Upper lobe of right lung (tissue), 1 donor: ENCODE measurements around the gene PRR5L. TPM values are rescaled to one million over a fixed set of nuclear protein-coding genes. Genes with fewer than 3 reads are reported as not detected.

Experiments
- ATAC-seq: fragments of 200-7000 bp; cut with Tn5 transposase; one replicate; pipeline ENCODE4 v1.9.1; 2020; ENCODE audit warnings: mild to moderate bottlenecking, moderate library complexity
- DNase-seq: peaks from one replicate; pipeline ENCODE4 v3.0.0-alpha.2; 2020
- H3K27ac ChIP-seq: fragments of 200-600 bp; one replicate; pipeline ENCODE4 v1.8.0; 2022
- H3K27me3 ChIP-seq: fragments of 200-600 bp; one replicate; pipeline ENCODE4 v1.8.0; 2022; ENCODE audit warnings: mild to moderate bottlenecking
- H3K36me3 ChIP-seq: fragments of 200-600 bp; one replicate; pipeline ENCODE4 v1.8.0; 2022
- H3K4me1 ChIP-seq: fragments of 200-600 bp; one replicate; pipeline ENCODE4 v1.8.0; 2022
- H3K4me3 ChIP-seq: fragments of 200-600 bp; one replicate; pipeline ENCODE4 v1.8.0; 2022; ENCODE audit warnings: mild to moderate bottlenecking
- H3K9me3 ChIP-seq: fragments of 200-600 bp; one replicate; pipeline ENCODE4 v1.8.0; 2022
- CTCF ChIP-seq: fragments of 200-600 bp; IDR thresholded peaks from one replicate; pipeline ENCODE4 v1.8.0; 2022; ENCODE audit warnings: antibody characterized with exemption
- intact Hi-C: fragments of 100-400 bp; cut with DNase I; formaldehyde crosslinking; loops from one replicate; pipeline ENCODE4 v1.11.0; 2022
- total RNA-seq: library from RNA; stranded (reverse); fragmentation: NEBNext Ultra II Directional; extraction: Animal tissue kit (Norgen Biotek cat#: 25700); gene quantifications from one replicate; pipeline ENCODE4 v1.2.1, GENCODE V29; 2021
- donor health status: DM: no; HTN: yes; CAD: no; lungs with severe emphysema.

PRR5L gene
- total RNA-seq, 1 donor from 2014 or later, result 24.5 TPM

- intact Hi-C loops, result no loop called here
- Histone ChIP-seq H3K27me3 (no peaks in the 10 kb centered on the region), H3K4me1 (peaks cover 10% of the 10 kb centered on the region), H3K4me3 (no peak overlapping the region), H3K27ac (peak overlapping the region; percentile 40), H3K9me3 (no peaks in the 10 kb centered on the region), H3K36me3 (no peaks in the 10 kb centered on the region)
- TF ChIP-seq CTCF, result no peak
- DNase-seq (no peak), ATAC-seq (no peak)
Measured at GRCh38 chr11:36419791-36420424, 123.8 kb downstream of the PRR5L start.

GRCh38 chr11:36421546-36422155, 125.6 kb downstream of the PRR5L start:
- no peak for ATAC-seq

GRCh38 chr11:36425561-36426081, 129.5 kb downstream of the PRR5L start:
- intact Hi-C loops, result no loop called here
- ATAC-seq (peak; percentile 64), DNase-seq (no peak)
- no peaks in the 10 kb centered on the region for H3K36me3 ChIP-seq
- H3K4me1 ChIP-seq, result peaks cover 26% of the 10 kb centered on the region
- no peak overlapping the region for H3K4me3 ChIP-seq
- no peak for TF ChIP-seq CTCF
- H3K27me3 ChIP-seq, result no peaks in the 10 kb centered on the region
- peak overlapping the region; percentile 31 for H3K27ac ChIP-seq
- no peaks in the 10 kb centered on the region for H3K9me3 ChIP-seq

More at GRCh38 chr11:36421546-36422155, 125.6 kb downstream of the PRR5L start:
- intact Hi-C loops, result no loop called here
- Histone ChIP-seq H3K9me3 (no peaks in the 10 kb centered on the region), H3K36me3 (no peaks in the 10 kb centered on the region), H3K27me3 (no peaks in the 10 kb centered on the region), H3K27ac (peak overlapping the region; percentile 43), H3K4me3 (no peak overlapping the region), H3K4me1 (peaks cover 25% of the 10 kb centered on the region)
- no peak for TF ChIP-seq CTCF
- DNase-seq, result no peak

GRCh38 chr11:36426226-36426848, 130.2 kb downstream of the PRR5L start:
- peak overlapping the region; percentile 31 for H3K27ac ChIP-seq
- DNase-seq, result no peak
- no peak for TF ChIP-seq CTCF

GRCh38 chr11:36427079-36427478, 131.0 kb downstream of the PRR5L start:
- Histone ChIP-seq H3K9me3 (no peaks in the 10 kb centered on the region), H3K27me3 (no peaks in the 10 kb centered on the region), H3K4me3 (no peak overlapping the region), H3K27ac (peak overlapping the region; percentile 31), H3K36me3 (no peaks in the 10 kb centered on the region), H3K4me1 (peaks cover 16% of the 10 kb centered on the region)
- no peak for TF ChIP-seq CTCF
- ATAC-seq (peak; percentile 14), DNase-seq (no peak)
- intact Hi-C loops, result no loop called here

More at GRCh38 chr11:36426226-36426848, 130.2 kb downstream of the PRR5L start:
- no peaks in the 10 kb centered on the region for H3K9me3 ChIP-seq
- no peaks in the 10 kb centered on the region for H3K36me3 ChIP-seq
- H3K4me1 ChIP-seq, result peaks cover 21% of the 10 kb centered on the region
- intact Hi-C loops, result no loop called here
- no peak overlapping the region for H3K4me3 ChIP-seq
- H3K27me3 ChIP-seq, result no peaks in the 10 kb centered on the region
- ATAC-seq, result peak; percentile 53
